AG09319 (cell line): ENCODE measurements around the gene LAYN.

Experiments
- DNase-seq: peaks from one replicate; pipeline ENCODE4 v3.0.0-alpha.2; 2010; ENCODE audit warnings: low read depth; ENCODE audit errors: extremely low read depth
- TF ChIP-seq, protein P1 (sequence below): IDR thresholded peaks from 2 replicates; pipeline ENCODE4 v1.5.1; 2011; ENCODE audit warnings: low read depth, mild to moderate bottlenecking, inconsistent platforms, low read length, moderate library complexity

The LAYN gene

DNA sequence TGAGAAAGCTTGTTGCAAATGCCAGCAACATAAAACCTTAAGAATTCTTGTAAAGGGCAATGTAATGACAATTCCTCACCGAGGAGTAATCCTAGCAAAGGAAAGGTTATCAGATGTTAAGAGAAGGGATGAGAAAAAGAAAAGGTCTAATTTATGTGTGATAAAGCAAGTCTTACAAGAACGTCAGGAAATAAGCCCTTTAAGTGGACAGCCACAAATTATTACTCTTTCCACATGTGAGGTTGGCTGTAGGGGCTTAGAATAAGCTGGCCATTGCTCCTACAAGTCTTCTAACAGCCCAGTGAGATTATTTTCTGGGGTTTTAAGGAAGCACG lies 9.3 kb downstream of the LAYN start:
- no peak for DNase-seq
- TF ChIP-seq, protein P1, sequence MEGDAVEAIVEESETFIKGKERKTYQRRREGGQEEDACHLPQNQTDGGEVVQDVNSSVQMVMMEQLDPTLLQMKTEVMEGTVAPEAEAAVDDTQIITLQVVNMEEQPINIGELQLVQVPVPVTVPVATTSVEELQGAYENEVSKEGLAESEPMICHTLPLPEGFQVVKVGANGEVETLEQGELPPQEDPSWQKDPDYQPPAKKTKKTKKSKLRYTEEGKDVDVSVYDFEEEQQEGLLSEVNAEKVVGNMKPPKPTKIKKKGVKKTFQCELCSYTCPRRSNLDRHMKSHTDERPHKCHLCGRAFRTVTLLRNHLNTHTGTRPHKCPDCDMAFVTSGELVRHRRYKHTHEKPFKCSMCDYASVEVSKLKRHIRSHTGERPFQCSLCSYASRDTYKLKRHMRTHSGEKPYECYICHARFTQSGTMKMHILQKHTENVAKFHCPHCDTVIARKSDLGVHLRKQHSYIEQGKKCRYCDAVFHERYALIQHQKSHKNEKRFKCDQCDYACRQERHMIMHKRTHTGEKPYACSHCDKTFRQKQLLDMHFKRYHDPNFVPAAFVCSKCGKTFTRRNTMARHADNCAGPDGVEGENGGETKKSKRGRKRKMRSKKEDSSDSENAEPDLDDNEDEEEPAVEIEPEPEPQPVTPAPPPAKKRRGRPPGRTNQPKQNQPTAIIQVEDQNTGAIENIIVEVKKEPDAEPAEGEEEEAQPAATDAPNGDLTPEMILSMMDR = no peak

DNA sequence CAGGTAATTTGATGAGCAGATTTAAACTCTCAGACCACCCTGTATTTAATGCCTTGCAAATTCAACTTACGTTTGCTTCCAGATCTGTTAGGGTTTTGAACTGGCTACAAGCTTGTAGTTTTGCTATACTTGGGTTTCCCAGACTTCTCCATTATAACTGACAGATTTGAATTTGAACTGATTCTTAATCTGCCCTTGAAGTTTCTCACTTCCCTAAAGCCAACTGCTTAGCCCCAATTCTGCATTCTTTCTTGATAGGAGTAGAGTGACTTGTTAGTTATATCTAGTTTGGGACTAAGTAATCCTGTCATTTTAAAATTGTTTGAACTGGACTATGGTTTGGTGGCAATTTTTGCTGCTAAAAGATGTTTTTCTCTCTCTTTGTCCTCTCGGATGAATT lies 9.7 kb downstream of the LAYN start:
- TF ChIP-seq, protein P1 = no peak
- DNase-seq = no peak

- no peak for DNase-seq
These were observed 14.0 kb downstream of the LAYN start for GRCh38 chr11:111554532-111554931.

GRCh38 chr11:111555255-111555654 lies 14.7 kb downstream of the LAYN start:
- no peak for DNase-seq
- TF ChIP-seq, protein P1 = no peak

More at GRCh38 chr11:111554532-111554931, 14.0 kb downstream of the LAYN start:
- TF ChIP-seq, protein P1 = no peak

- TF ChIP-seq, protein P1 = no peak; the same call in none of the 2 replicates
- peak; percentile 84 for DNase-seq
These were observed 17.0 kb downstream of the LAYN start for GRCh38 chr11:111557425-111558111.

- TF ChIP-seq, protein P1 = no peak
- DNase-seq = no peak
These were observed 19.4 kb downstream of the LAYN start for GRCh38 chr11:111559800-111560464.

DNA sequence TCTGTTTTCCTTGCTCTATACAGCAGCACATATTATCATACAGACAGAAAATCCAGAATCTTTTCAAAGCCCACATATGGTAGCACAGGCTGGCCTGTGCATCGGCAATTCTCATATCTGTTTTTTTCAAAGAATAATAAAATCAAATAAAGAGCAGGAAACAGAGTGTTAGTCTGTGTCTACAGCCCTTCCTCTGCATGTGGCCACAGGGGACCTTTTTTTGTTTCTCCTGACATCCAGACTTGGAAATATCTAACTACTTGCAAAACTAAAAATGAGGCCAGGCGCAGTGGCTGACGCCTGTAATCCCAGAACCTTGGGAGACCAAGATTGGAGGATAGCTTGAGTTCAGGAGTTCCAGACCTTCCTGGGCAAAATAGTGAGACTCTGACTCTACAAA lies 20.3 kb downstream of the LAYN start:
- DNase-seq = no peak
- TF ChIP-seq, protein P1 = no peak
